ENCODE results near the gene NFIA. TPM values are rescaled to one million over a fixed set of nuclear protein-coding genes. Genes with fewer than 3 reads are reported as not detected.

The NFIA gene
- total and polyA plus RNA-seq, 2 of the 13 experiments (the other 11 are each of a cell fraction or from before 2014, with no cell fraction given): 14.7 to 28.5 TPM

DNA sequence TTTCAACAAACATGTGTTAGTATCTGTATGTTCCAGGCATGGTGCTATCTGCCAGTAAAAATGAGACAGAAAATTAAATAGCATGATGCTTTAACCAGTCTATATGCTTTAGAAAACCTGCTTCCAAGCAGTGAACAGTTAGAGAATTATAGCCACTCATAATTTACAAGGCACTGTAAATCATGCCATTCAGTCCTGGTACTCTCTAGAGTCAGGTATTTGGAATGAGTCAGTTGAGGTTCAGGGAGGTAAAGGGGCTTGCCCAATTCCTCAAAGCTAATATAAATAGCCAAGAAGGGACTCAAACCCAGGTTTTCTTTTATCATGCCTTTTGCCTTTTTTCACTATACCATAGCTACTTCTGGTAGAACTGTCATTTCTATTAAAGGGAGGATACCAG, 184.4 kb downstream of the NFIA start:
- H3K9me3 ChIP-seq (ENCODE audit: low read length): no peaks in the 10 kb centered on the region
- CTCF ChIA-PET (ENCODE audit: low intra/inter-chr PET ratio, low total read pairs): no interaction called here
- in situ Hi-C loops (cut with HindIII; ENCODE audit: extremely low pct_ligation_motif_present, low pct_unique_long_range_greater_than_20kb): no loop called here
- no peak overlapping the region for H3K4me2 ChIP-seq (ENCODE audit: low read depth, low read length)
- H3K27me3 ChIP-seq (ENCODE audit: control insufficient read depth in 1 of 2, insufficient read depth in 2 of 2, low read length in 2 of 2): no peaks in the 10 kb centered on the region
- ATAC-seq (no peak), DNase-seq (ENCODE audit: low spot score) (no peak), FAIRE-seq (no peak)
- H3K9ac ChIP-seq (ENCODE audit: insufficient read depth, low read depth, low read length): no peak overlapping the region
- peaks cover 65% of the 10 kb centered on the region for H3K79me2 ChIP-seq (ENCODE audit: insufficient read depth, low read length)
- no peaks in the 10 kb centered on the region for H3K36me3 ChIP-seq (replicated peaks in 1 of 2; ENCODE audit: control insufficient read depth in 1 of 2, insufficient read depth in 2 of 2, low read length in 2 of 2)
- H4K20me1 ChIP-seq (ENCODE audit: insufficient read depth, low read length): no peaks in the 10 kb centered on the region
- peaks cover 100% of the 10 kb centered on the region for H3K4me1 ChIP-seq (ENCODE audit: insufficient read depth, low read length)
- no peak overlapping the region for H2AFZ ChIP-seq (ENCODE audit: low read length)
- H3K4me3 ChIP-seq (replicated peaks in 1 of 3; ENCODE audit: insufficient read depth in 1 of 3, low read depth in 2 of 3, low read length in 3 of 3): no peak overlapping the region
- POLR2A ChIA-PET: interaction anchor here (0.7 kb wide), 1 partner anchor 184 kb away, joined by 3 read pairs; the partner anchor contains the start of gene NFIA
- H3K27ac ChIP-seq (ENCODE audit: extremely low read length, insufficient read depth, low read length): peak overlapping the region; percentile 11
- TF ChIP-seq, protein P1, sequence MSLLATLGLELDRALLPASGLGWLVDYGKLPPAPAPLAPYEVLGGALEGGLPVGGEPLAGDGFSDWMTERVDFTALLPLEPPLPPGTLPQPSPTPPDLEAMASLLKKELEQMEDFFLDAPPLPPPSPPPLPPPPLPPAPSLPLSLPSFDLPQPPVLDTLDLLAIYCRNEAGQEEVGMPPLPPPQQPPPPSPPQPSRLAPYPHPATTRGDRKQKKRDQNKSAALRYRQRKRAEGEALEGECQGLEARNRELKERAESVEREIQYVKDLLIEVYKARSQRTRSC (CRISPR knock-in tag; IDR thresholded peaks at IDR 0.05; ENCODE audit: low read depth): no peak
- TF ChIP-seq FOSL2 (CRISPR knock-in tag; IDR thresholded peaks at IDR 0.05): 0 out of 2 replicates have a peak, but pooled peaks have one; percentile 21
- no TSS peak for BruUV-seq (replicated peaks)
- intact Hi-C loops (cut with micrococcal nuclease; ENCODE audit: unreplicated experiment): no loop called here

DNA sequence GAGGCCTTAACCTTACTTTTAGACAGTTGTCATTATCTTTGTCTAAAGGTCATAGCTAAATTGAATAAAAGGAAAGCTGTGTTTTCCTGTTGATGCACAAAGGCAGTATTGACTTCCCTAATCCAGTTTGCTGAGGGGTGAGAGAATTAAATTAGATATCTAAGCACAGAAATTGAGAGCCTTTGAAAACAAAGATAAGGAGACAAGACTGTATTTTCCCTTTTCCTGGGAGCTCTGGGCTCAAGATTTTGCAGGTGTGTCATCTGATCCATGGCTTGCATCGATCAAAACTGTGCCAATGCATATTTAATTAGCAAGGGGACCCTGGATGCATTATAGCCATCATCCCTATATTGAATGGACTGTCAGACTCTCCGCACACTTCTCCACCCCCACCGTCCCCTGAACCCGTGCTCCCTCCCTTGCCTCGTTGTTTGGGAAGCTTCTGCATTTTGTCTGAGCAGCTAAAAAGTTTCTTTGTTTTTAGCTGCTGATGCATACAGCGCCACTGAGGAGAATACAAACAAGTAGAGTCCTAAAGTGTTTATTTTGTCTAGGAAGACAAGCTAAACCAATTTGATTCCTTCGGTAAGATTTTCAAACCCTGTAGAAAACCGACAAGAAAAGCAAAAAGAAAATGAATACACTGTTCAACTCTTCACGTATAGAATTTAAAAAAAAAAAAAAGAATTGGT, 186.3 kb downstream of the NFIA start:
- ATAC-seq: no peak
- Histone ChIP-seq H2AFZ (ENCODE audit: low read length) (no peak overlapping the region), H3K27me3 (ENCODE audit: control insufficient read depth in 1 of 2, insufficient read depth in 2 of 2, low read length in 2 of 2) (no peaks in the 10 kb centered on the region), H3K4me1 (ENCODE audit: insufficient read depth, low read length) (peaks cover 82% of the 10 kb centered on the region), H3K36me3 (replicated peaks in 1 of 2; ENCODE audit: control insufficient read depth in 1 of 2, insufficient read depth in 2 of 2, low read length in 2 of 2) (no peaks in the 10 kb centered on the region), H3K27ac (ENCODE audit: extremely low read length, insufficient read depth, low read length) (peak overlapping the region; percentile 40), H3K9ac (ENCODE audit: insufficient read depth, low read depth, low read length) (no peak overlapping the region), H3K9me3 (ENCODE audit: low read length) (no peaks in the 10 kb centered on the region), H3K79me2 (ENCODE audit: insufficient read depth, low read length) (peaks cover 62% of the 10 kb centered on the region), H3K4me2 (ENCODE audit: low read depth, low read length) (peak overlapping the region; percentile 39), H4K20me1 (ENCODE audit: insufficient read depth, low read length) (no peaks in the 10 kb centered on the region), H3K4me3 (replicated peaks in 1 of 3; ENCODE audit: insufficient read depth in 1 of 3, low read depth in 2 of 3, low read length in 3 of 3) (no peak overlapping the region; a peak in 1 of 6 replicates)
- FAIRE-seq: peak; percentile 40
- in situ Hi-C loops (cut with HindIII; ENCODE audit: extremely low pct_ligation_motif_present, low pct_unique_long_range_greater_than_20kb) (no loop called here), intact Hi-C loops (cut with micrococcal nuclease; ENCODE audit: unreplicated experiment) (no loop called here)
- 31% methylated on average over 9 of the region's 9 CpGs for WGBS (ENCODE audit: low lambda C conversion rate)
- DNase-seq (ENCODE audit: low spot score): no peak
- BruUV-seq (replicated peaks): no TSS peak
- ChIA-PET POLR2A (no interaction called here), CTCF (ENCODE audit: low intra/inter-chr PET ratio, low total read pairs) (no interaction called here)
- peak; percentile 90 for TF ChIP-seq ZNF263 (CRISPR knock-in tag; IDR thresholded peaks at IDR 0.05)
- TF ChIP-seq ETV5 (CRISPR knock-in tag; IDR thresholded peaks at IDR 0.05; ENCODE audit: borderline replicate concordance): no peak
- no peak for TF ChIP-seq ASH2L (IDR thresholded peaks at IDR 0.05; ENCODE audit: insufficient read length, low read depth, low read length)
- TF ChIP-seq, protein P2, sequence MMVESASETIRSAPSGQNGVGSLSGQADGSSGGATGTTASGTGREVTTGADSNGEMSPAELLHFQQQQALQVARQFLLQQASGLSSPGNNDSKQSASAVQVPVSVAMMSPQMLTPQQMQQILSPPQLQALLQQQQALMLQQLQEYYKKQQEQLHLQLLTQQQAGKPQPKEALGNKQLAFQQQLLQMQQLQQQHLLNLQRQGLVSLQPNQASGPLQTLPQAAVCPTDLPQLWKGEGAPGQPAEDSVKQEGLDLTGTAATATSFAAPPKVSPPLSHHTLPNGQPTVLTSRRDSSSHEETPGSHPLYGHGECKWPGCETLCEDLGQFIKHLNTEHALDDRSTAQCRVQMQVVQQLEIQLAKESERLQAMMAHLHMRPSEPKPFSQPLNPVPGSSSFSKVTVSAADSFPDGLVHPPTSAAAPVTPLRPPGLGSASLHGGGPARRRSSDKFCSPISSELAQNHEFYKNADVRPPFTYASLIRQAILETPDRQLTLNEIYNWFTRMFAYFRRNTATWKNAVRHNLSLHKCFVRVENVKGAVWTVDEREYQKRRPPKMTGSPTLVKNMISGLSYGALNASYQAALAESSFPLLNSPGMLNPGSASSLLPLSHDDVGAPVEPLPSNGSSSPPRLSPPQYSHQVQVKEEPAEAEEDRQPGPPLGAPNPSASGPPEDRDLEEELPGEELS (CRISPR knock-in tag; IDR thresholded peaks at IDR 0.05): peak; percentile 67; the same call in 1 of the 2 replicates
- TF ChIP-seq TBX2 (CRISPR knock-in tag; IDR thresholded peaks at IDR 0.05; ENCODE audit: borderline replicate concordance): peak; percentile 28; the same call in 1 of the 2 replicates
- no peak for TF ChIP-seq TCF7 (IDR thresholded peaks at IDR 0.05; ENCODE audit: low read depth)
- TF ChIP-seq GATAD2A (CRISPR knock-in tag; IDR thresholded peaks at IDR 0.05): peak; percentile 35
- TF ChIP-seq SALL1 (CRISPR knock-in tag; IDR thresholded peaks at IDR 0.05): peak; percentile 29; the same call in 1 of the 2 replicates
- TF ChIP-seq, protein P3, sequence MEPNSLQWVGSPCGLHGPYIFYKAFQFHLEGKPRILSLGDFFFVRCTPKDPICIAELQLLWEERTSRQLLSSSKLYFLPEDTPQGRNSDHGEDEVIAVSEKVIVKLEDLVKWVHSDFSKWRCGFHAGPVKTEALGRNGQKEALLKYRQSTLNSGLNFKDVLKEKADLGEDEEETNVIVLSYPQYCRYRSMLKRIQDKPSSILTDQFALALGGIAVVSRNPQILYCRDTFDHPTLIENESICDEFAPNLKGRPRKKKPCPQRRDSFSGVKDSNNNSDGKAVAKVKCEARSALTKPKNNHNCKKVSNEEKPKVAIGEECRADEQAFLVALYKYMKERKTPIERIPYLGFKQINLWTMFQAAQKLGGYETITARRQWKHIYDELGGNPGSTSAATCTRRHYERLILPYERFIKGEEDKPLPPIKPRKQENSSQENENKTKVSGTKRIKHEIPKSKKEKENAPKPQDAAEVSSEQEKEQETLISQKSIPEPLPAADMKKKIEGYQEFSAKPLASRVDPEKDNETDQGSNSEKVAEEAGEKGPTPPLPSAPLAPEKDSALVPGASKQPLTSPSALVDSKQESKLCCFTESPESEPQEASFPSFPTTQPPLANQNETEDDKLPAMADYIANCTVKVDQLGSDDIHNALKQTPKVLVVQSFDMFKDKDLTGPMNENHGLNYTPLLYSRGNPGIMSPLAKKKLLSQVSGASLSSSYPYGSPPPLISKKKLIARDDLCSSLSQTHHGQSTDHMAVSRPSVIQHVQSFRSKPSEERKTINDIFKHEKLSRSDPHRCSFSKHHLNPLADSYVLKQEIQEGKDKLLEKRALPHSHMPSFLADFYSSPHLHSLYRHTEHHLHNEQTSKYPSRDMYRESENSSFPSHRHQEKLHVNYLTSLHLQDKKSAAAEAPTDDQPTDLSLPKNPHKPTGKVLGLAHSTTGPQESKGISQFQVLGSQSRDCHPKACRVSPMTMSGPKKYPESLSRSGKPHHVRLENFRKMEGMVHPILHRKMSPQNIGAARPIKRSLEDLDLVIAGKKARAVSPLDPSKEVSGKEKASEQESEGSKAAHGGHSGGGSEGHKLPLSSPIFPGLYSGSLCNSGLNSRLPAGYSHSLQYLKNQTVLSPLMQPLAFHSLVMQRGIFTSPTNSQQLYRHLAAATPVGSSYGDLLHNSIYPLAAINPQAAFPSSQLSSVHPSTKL (CRISPR knock-in tag; IDR thresholded peaks at IDR 0.05): peak; percentile 19; the same call in 1 of the 2 replicates
